WTC11 (cell line): ENCODE data around the gene SUPT3H.

Experiments
- E2F1 ChIP-seq: sonication (generic); formaldehyde crosslinking; IDR thresholded peaks from 2 replicates; pipeline ENCODE4 v1.8.0; 2022; ENCODE audit warnings: mild to moderate bottlenecking, missing genetic modification reagents
- ERG ChIP-seq: fragments of 250-450 bp; sonication (Bioruptor Pico); IDR thresholded peaks from 2 replicates; pipeline ENCODE4 v1.8.0; 2021; ENCODE audit warnings: mild to moderate bottlenecking
- IRF1 ChIP-seq: sonication (generic); formaldehyde crosslinking; IDR thresholded peaks from 2 replicates; pipeline ENCODE4 v1.8.0; 2023; ENCODE audit warnings: missing genetic modification reagents
- NFYB ChIP-seq: sonication (generic); formaldehyde crosslinking; conservative IDR thresholded peaks from 2 replicates; pipeline ENCODE4 v1.8.0; 2022; ENCODE audit warnings: low read depth, missing genetic modification reagents
- RORB ChIP-seq: fragments of 250-450 bp; sonication (Bioruptor Pico); IDR thresholded peaks from 2 replicates; pipeline ENCODE4 v1.9.0; 2021; ENCODE audit warnings: mild to moderate bottlenecking
- SP1 ChIP-seq: sonication (generic); formaldehyde crosslinking; conservative IDR thresholded peaks from 2 replicates; pipeline ENCODE4 v1.8.1; 2022; ENCODE audit warnings: missing genetic modification reagents
- USF2 ChIP-seq: sonication (generic); formaldehyde crosslinking; IDR thresholded peaks from 2 replicates; pipeline ENCODE4 v1.8.1; 2023; ENCODE audit warnings: mild to moderate bottlenecking, missing genetic modification reagents, moderate library complexity
- TF ChIP-seq, protein P1 (sequence below): fragments of 200-600 bp; IDR thresholded peaks from 2 replicates; pipeline ENCODE4 v1.8.0; 2022; ENCODE audit warnings: antibody characterized with exemption

- TF ChIP-seq, protein P1, sequence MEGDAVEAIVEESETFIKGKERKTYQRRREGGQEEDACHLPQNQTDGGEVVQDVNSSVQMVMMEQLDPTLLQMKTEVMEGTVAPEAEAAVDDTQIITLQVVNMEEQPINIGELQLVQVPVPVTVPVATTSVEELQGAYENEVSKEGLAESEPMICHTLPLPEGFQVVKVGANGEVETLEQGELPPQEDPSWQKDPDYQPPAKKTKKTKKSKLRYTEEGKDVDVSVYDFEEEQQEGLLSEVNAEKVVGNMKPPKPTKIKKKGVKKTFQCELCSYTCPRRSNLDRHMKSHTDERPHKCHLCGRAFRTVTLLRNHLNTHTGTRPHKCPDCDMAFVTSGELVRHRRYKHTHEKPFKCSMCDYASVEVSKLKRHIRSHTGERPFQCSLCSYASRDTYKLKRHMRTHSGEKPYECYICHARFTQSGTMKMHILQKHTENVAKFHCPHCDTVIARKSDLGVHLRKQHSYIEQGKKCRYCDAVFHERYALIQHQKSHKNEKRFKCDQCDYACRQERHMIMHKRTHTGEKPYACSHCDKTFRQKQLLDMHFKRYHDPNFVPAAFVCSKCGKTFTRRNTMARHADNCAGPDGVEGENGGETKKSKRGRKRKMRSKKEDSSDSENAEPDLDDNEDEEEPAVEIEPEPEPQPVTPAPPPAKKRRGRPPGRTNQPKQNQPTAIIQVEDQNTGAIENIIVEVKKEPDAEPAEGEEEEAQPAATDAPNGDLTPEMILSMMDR: no peak
- TF ChIP-seq E2F1 (CRISPR knock-in tag) (no peak), IRF1 (CRISPR knock-in tag) (no peak), SP1 (CRISPR knock-in tag) (no peak), ERG (CRISPR knock-in tag) (no peak), NFYB (no peak), RORB (CRISPR knock-in tag) (no peak), USF2 (no peak)
Measured at GRCh38 chr6:45415788-45416518, 38.2 kb upstream of the SUPT3H start.
